IMR-90 (cell line): ENCODE results near the gene DDOST. TPM values are rescaled to one million over a fixed set of nuclear protein-coding genes. Genes with fewer than 3 reads are reported as not detected.

Experiments used
- ATAC-seq: fragments of 200-7000 bp; cut with Tn5 transposase; 2 replicates; pipeline ENCODE4 v1.9.1; 2020; ENCODE audit warnings: low read depth, mild to moderate bottlenecking, moderate library complexity
- BruUV-seq: library from RNA; stranded (reverse); fragments of 400-500 nt; replicated peaks from 2 replicates; lab custom pipeline; 2021; lab: Mats Ljungman, UMichigan
- CTCF ChIA-PET: fragments of 300-600 bp; formaldehyde crosslinking; extraction: SDS; loops from one replicate; lab custom pipeline; 2021; ENCODE audit warnings: antibody characterized with exemption; lab: Yijun Ruan, JAX
- POLR2A ChIA-PET: fragments of 300-600 bp; sonication (Branson Sonifier 250); formaldehyde crosslinking; loops from one replicate; lab custom pipeline; 2022; ENCODE audit warnings: antibody characterized with exemption; ENCODE audit not compliant: unreplicated experiment; lab: Charles Lee
- DNase-seq: peaks from one replicate; pipeline ENCODE4 v3.0.0; 2013
- H2AFZ ChIP-seq: replicated peaks from 2 replicates; pipeline ENCODE3; 2013; ENCODE audit warnings: low read length, mild to moderate bottlenecking; ENCODE audit not compliant: poor library complexity
- H2AK5ac ChIP-seq: 2 replicates; pipeline ENCODE4 v1.6.1; 2013; ENCODE audit warnings: low read depth, low read length, inconsistent platforms
- H2AK9ac ChIP-seq: replicated peaks from 2 replicates; pipeline ENCODE3; 2013; ENCODE audit warnings: mild to moderate bottlenecking, low read depth, low read length, moderate library complexity; ENCODE audit not compliant: poor library complexity
- H2BK120ac ChIP-seq: 2 replicates; pipeline ENCODE4 v1.6.1; 2013; ENCODE audit warnings: low read depth, low read length, inconsistent platforms
- H2BK15ac ChIP-seq: 3 replicates; pipeline ENCODE4 v1.6.1; 2013; ENCODE audit warnings: low read depth, low read length, inconsistent platforms
- H2BK20ac ChIP-seq: 2 replicates; pipeline ENCODE4 v1.6.1; 2013; ENCODE audit warnings: low read depth, mild to moderate bottlenecking, inconsistent platforms, low read length, moderate library complexity
- H2BK5ac ChIP-seq: 2 replicates; pipeline ENCODE4 v1.6.1; 2013; ENCODE audit warnings: mild to moderate bottlenecking, low read depth, low read length, inconsistent platforms; ENCODE audit not compliant: poor library complexity, severe bottlenecking
- H3K14ac ChIP-seq: replicated peaks from 2 replicates; pipeline ENCODE4 v1.6.1; 2013; ENCODE audit warnings: low read depth, low read length, inconsistent platforms
- H3K18ac ChIP-seq: 2 replicates; pipeline ENCODE4 v1.6.1; 2013; ENCODE audit warnings: low read depth, low read length, control low read depth
- H3K23ac ChIP-seq: 2 replicates; pipeline ENCODE4 v1.6.1; 2013; ENCODE audit warnings: low read depth, low read length, inconsistent platforms
- H3K27ac ChIP-seq: 2 replicates; pipeline ENCODE4 v1.5.1; 2013; ENCODE audit warnings: mild to moderate bottlenecking, control low read depth, low read length; ENCODE audit not compliant: insufficient read depth
- H3K27me3 ChIP-seq: 2 replicates; pipeline ENCODE4 v1.6.1; 2013; ENCODE audit warnings: low read length; ENCODE audit not compliant: control insufficient read depth, insufficient read depth
- H3K36me3 ChIP-seq: 2 replicates; pipeline ENCODE4 v1.6.1; 2013; ENCODE audit warnings: low read length, mixed read lengths; ENCODE audit not compliant: control insufficient read depth, insufficient read depth
- H3K4ac ChIP-seq: 2 replicates; pipeline ENCODE4 v1.6.1; 2013; ENCODE audit warnings: low read depth, low read length, inconsistent platforms
- H3K4me1 ChIP-seq: 2 replicates; pipeline ENCODE4 v1.6.1; 2013; ENCODE audit warnings: low read length, mixed read lengths; ENCODE audit not compliant: control insufficient read depth, insufficient read depth
- H3K4me2 ChIP-seq: 2 replicates; pipeline ENCODE4 v1.6.1; 2013; ENCODE audit warnings: low read depth, mild to moderate bottlenecking, control low read depth, low read length, moderate library complexity
- H3K4me3 ChIP-seq: 2 replicates; pipeline ENCODE4 v1.5.1; 2013; ENCODE audit warnings: low read depth, mild to moderate bottlenecking, control low read depth, low read length, moderate library complexity; ENCODE audit not compliant: insufficient read depth
- H3K56ac ChIP-seq: 2 replicates; pipeline ENCODE4 v1.6.1; 2013; ENCODE audit warnings: low read length, inconsistent platforms; ENCODE audit not compliant: insufficient read depth; ENCODE audit errors: extremely low read depth
- H3K79me1 ChIP-seq, 2 experiments: 2 replicates each; pipeline ENCODE4 v1.6.1; 2013; ENCODE audit warnings: low read length in 2 of 2, inconsistent platforms in 1 of 2, low read depth in 1 of 2
- H3K9ac ChIP-seq: 2 replicates; pipeline ENCODE4 v1.6.1; 2013; ENCODE audit warnings: low read depth, low read length, control low read depth
- H3K9me1 ChIP-seq: 2 replicates; pipeline ENCODE4 v1.6.1; 2013; ENCODE audit warnings: low read length, inconsistent platforms; ENCODE audit not compliant: insufficient read depth
- H3K9me3 ChIP-seq: 2 replicates; pipeline ENCODE4 v1.6.1; 2013; ENCODE audit warnings: low read length; ENCODE audit not compliant: control insufficient read depth, insufficient read depth
- H4K20me1 ChIP-seq: 2 replicates; pipeline ENCODE4 v1.6.1; 2013; ENCODE audit warnings: low read length, inconsistent platforms; ENCODE audit not compliant: insufficient read depth
- H4K5ac ChIP-seq: 2 replicates; pipeline ENCODE4 v1.6.1; 2013; ENCODE audit warnings: mild to moderate bottlenecking, low read depth, low read length, control low read depth
- H4K8ac ChIP-seq, 2 experiments: 2 replicates each; pipeline ENCODE4 v1.6.1; 2013; ENCODE audit warnings: low read depth in 2 of 2, low read length in 2 of 2, control low read depth in 1 of 2, inconsistent platforms in 1 of 2
- H4K91ac ChIP-seq: 2 replicates; pipeline ENCODE4 v1.6.1; 2013; ENCODE audit warnings: low read depth, low read length, inconsistent platforms; ENCODE audit not compliant: insufficient read depth
- BHLHE40 ChIP-seq: fragments of 150-350 bp; IDR thresholded peaks from 2 replicates; pipeline ENCODE4 v1.6.1; 2016; ENCODE audit warnings: mild to moderate bottlenecking, low read depth, low read length
- MAZ ChIP-seq: IDR thresholded peaks from 2 replicates; pipeline ENCODE4 v1.6.1; 2012; ENCODE audit warnings: low read depth, mild to moderate bottlenecking, low read length, improper control_type of control experiment, moderate library complexity, borderline replicate concordance
- NFE2L2 ChIP-seq: fragments of 150-350 bp; IDR thresholded peaks from 2 replicates; pipeline ENCODE4 v1.6.1; 2016; ENCODE audit warnings: low read depth, mild to moderate bottlenecking, low read length
- SMC3 ChIP-seq: fragments of 150-350 bp; IDR thresholded peaks from 2 replicates; pipeline ENCODE4 v1.6.1; 2016; ENCODE audit warnings: low read depth, mild to moderate bottlenecking, antibody characterized with exemption, low read length, moderate library complexity
- WGBS, 2 experiments: methylation state at CpG; one replicate each; pipeline versions ENCODE4 v1.1.5 to v1.1.7; 2013; ENCODE audit warnings: missing lambda C conversion rate in 2 of 2; ENCODE audit not compliant: insufficient read length in 1 of 2; ENCODE audit errors: extremely low coverage in 2 of 2; 5-methylcytosine and 5-hydroxymethylcytosine counted together
- dilution Hi-C: fragments of 300-500 bp; cut with HindIII; formaldehyde crosslinking; loops from one replicate; pipeline ENCODE4 v1.14.3; 2018; ENCODE audit warnings: low sequenced_read_pairs; ENCODE audit not compliant: unreplicated experiment
- in situ Hi-C: fragments of 300-500 bp; cut with MboI; formaldehyde crosslinking; loops from 3 replicates; pipeline ENCODE4 v1.14.3; 2019; ENCODE audit warnings: low sequenced_read_pairs, inconsistent platforms, mixed read lengths
- intact Hi-C: fragments of 100-400 bp; cut with micrococcal nuclease; formaldehyde crosslinking; loops from 2 replicates; pipeline ENCODE4 v1.10.0; 2022
- polyA plus RNA-seq, 3 experiments: library from polyadenylated mRNA; depleted of rRNA; stranded (reverse); fragments of >200 nt; gene quantifications; 2 replicates each; pipeline ENCODE4 v1.2.3, GENCODE V29; 2012; ENCODE audit warnings: low replicate concordance in 1 of 3
- total RNA-seq: library from RNA; depleted of rRNA; stranded (reverse); fragments of >200 nt; gene quantifications from 2 replicates; pipeline ENCODE4 v1.2.3, GENCODE V29; 2012

DDOST gene
- total and polyA plus RNA-seq, 2 of the 4 experiments (the other 2 are of a cell fraction), result 179 to 477 TPM

DNA sequence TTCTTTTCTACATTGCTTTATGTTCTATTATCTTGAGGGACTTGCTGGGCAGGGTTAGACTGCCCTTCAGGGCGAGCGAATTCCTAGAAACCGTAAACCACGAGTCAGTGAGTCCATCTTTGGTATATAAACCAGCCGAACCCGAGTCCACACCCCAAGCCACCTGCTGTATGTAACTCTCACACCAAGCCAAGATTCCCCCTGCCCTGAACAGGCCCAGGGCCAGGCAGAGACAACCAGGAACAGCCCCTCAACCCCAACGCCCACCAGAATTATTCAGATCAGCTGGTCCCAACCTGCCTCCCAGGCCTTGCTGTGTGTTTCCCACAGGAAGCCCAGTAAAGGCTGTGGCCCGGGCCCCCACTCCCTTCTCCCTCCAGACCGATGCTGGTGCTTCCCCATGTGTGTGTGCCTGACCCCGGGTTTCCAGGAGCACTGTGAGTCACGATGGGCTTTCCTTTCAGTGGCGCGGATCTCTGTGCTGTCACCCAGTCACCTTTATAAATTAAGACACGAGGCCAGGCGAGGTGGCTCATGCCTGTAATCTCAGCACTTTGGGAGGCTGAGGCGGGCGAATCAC is 39.6 kb upstream of the DDOST start:
- Histone ChIP-seq H4K91ac (no peak overlapping the region), H4K5ac (no peak overlapping the region), H3K9me3 (no peaks in the 10 kb centered on the region), H3K4me1 (peaks cover 14% of the 10 kb centered on the region), H2BK120ac (peak overlapping the region; percentile 59), H3K4ac (peak overlapping the region; percentile 50), H3K79me1 (peaks cover 11 to 28% of the 10 kb centered on the region in 2 experiments), H4K20me1 (no peaks in the 10 kb centered on the region; the same call in 1 of the 2 replicates), H3K36me3 (no peaks in the 10 kb centered on the region), H3K27me3 (no peaks in the 10 kb centered on the region), H2BK20ac (peak overlapping the region; percentile 39; the same call in 1 of the 2 replicates), H3K4me2 (no peak overlapping the region), H3K9ac (no peak overlapping the region), H2BK5ac (no peak overlapping the region), H3K9me1 (peaks cover 16% of the 10 kb centered on the region), H2AK5ac (peak overlapping the region; percentile 61), H3K23ac (no peak overlapping the region), H3K27ac (no peak overlapping the region), H3K18ac (no peak overlapping the region), H3K14ac (no peak overlapping the region; the same call in 1 of the 2 replicates), H3K4me3 (no peak overlapping the region), H2AK9ac (no peak overlapping the region), H3K56ac (no peak overlapping the region), H2AFZ (peak overlapping the region; percentile 13), H4K8ac (no peak overlapping the region), H2BK15ac (no peak overlapping the region)
- CTCF ChIA-PET, result no interaction called here
- 77% methylated on average over 13 of the region's 17 CpGs; no CpG with 5 or more reads in 1 of the 2 experiments for WGBS, 2 experiments
- intact Hi-C loops, result no loop called here
- no peak for ATAC-seq
- BruUV-seq, result no TSS peak
- POLR2A ChIA-PET, result no interaction called here
- no peak for TF ChIP-seq SMC3
- TF ChIP-seq MAZ, result no peak
- no peak for TF ChIP-seq NFE2L2
- no peak for TF ChIP-seq BHLHE40
- in situ Hi-C loops, result no loop called here
- DNase-seq, result no peak
- dilution Hi-C loops, result no loop called here
